T-helper 2 cell treated with Interferon-gamma antibody and Interleukin-4, amounts not matched to agents 5 μg/mL and 100 μg/mL, for 36 hours (primary cell): ENCODE results near the gene DGKZ.
A peak's percentile ranks its signal among the peaks of the same experiment; 100 is the strongest.

Experiments
- DNase-seq: peaks from one replicate; pipeline ENCODE4 v3.0.0; 2021; ENCODE audit warnings: low spot score
- H3K27ac Mint-ChIP-seq: one replicate; pipeline ENCODE4 v1.8.0; 2021; ENCODE audit warnings: mild to moderate bottlenecking, mixed read lengths
- H3K27me3 Mint-ChIP-seq: one replicate; pipeline ENCODE4 v1.8.0; 2021; ENCODE audit warnings: low read depth, mixed read lengths
- H3K36me3 Mint-ChIP-seq: one replicate; pipeline ENCODE4 v1.8.0; 2021; ENCODE audit warnings: low read depth, mixed read lengths
- H3K4me1 Mint-ChIP-seq: one replicate; pipeline ENCODE4 v1.8.0; 2021; ENCODE audit warnings: low read depth, mixed read lengths
- H3K4me3 Mint-ChIP-seq: one replicate; pipeline ENCODE4 v1.8.0; 2022; ENCODE audit warnings: mild to moderate bottlenecking, moderate library complexity, mixed read lengths
- H3K9me3 Mint-ChIP-seq: one replicate; pipeline ENCODE4 v1.8.0; 2021; ENCODE audit warnings: mixed read lengths

The DGKZ gene

DNA sequence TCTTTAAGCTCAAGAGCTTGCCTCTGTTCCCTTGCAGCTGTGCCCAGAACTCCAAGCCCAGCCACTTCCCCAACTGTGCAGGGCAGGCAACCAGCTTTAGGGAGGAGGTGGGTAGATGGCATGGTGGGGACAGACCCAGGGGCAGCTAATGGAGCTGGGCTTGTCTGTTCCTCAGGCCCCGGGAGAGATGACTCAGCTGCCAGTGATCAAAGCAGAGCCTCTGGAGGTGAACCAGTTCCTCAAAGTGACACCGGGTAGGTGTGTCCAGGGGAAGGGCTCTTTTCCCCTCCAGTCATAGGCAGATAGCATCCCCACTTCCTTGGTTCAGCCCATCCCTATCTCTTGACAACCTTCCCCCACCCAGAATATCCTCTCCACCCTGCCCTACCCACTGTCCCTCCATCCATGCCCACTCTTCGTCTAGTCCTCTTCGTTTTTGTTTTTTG lies 37.4 kb upstream of the DGKZ start:
- no peaks in the 10 kb centered on the region for H3K36me3 Mint-ChIP-seq
- no peaks in the 10 kb centered on the region for H3K9me3 Mint-ChIP-seq
- peaks cover 9% of the 10 kb centered on the region for H3K4me1 Mint-ChIP-seq
- no peak for DNase-seq
- peaks cover 6% of the 10 kb centered on the region for H3K27me3 Mint-ChIP-seq
- no peak overlapping the region for H3K27ac Mint-ChIP-seq
- H3K4me3 Mint-ChIP-seq, result no peak overlapping the region

DNA sequence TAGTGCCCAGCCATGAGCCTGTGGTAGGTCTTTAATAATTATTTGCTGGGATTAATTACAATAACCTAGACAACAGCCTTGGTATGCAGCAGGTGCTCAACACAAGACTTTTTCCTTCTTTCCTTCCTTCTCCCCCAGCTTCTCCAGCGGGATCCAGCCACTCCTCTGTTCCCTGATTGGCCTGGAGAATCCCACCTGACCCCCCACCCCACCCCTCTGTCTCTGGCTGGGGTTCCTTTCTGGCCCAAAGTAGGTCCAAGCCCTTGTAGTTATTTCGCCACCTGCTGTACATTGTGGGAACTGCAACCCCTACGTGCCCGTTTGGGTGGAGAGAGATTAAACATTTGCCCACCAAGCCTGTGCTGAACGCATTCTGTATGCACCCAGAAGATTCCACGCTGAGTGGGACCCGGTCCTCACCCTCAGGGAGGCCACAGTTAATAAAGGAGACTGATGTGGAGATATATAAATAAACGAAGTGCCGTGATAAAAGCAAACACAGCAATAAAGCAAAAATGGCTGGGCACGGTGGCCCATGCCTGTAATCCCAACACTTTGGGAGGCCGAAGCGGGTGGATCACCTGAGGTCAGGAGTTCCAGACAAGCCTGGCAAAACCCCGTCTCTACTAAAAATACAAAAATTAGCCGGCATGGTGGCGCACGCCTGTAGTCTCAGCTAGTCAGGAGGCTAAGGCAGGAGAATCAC lies 32.1 kb upstream of the DGKZ start:
- Mint-ChIP-seq H3K4me1 (peaks cover 11% of the 10 kb centered on the region), H3K27ac (no peak overlapping the region), H3K4me3 (no peak overlapping the region), H3K9me3 (no peaks in the 10 kb centered on the region), H3K27me3 (peaks cover 2% of the 10 kb centered on the region), H3K36me3 (no peaks in the 10 kb centered on the region)
- DNase-seq, result peak; percentile 42

DNA sequence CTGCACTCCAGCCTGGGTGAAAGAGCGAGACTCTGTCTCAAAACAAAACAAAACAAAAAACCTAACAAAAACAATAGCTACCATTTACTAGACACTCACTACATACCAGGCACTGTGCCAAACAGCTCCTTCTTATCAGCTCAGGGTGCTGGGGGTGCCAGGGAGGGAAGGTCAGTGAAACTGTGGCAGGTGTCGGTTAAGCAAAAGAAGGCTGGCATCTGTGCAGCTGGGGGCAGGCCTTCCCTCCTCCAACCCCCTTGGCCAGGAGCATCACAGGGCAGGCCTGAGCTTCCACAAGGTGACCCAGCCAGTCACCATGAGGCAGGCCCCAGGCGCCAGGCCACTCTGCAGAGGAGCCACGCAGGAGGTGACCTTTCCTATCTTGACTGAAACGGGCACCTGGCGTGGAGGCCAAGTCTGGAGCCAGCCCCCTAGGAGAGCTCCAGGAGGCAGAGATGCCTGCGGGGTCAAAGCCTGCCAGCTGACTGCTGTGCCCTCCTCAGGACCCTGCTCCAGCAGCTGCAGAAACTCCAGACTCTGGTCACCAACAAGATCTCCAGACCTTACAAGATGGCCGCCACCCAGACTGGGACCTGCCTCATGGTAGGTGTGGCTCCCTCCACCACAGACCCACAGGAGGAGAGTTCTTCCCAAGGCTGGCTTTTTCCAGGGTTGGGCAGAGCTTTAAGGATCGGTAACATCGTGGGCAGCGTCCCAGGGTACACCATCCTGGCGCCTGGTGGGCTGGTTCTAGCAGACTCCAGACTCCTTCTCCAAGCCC lies 31.3 kb upstream of the DGKZ start:
- Mint-ChIP-seq H3K27ac (no peak overlapping the region), H3K4me3 (no peak overlapping the region), H3K36me3 (no peaks in the 10 kb centered on the region), H3K4me1 (peaks cover 11% of the 10 kb centered on the region), H3K9me3 (no peaks in the 10 kb centered on the region), H3K27me3 (peaks cover 2% of the 10 kb centered on the region)
- DNase-seq, result no peak

DNA sequence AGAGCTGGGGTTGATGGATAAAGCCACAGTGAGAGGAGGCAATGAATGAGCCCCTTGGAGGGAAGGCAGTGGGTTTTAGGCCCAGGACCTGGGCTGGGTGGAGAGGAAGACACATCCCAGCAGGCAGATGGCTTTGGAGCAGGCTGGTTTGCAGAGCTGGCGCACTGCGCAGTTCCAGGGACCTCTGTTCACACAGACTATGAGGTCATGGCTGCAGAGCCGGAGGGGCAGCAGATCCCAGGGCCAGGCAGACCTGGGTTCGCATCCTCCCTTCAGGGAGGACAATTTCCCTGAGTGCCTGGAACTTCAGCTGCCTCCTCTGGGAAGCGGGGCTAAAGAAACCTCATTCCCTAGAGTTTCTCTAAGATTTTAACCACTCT lies 28.2 kb upstream of the DGKZ start:
- Mint-ChIP-seq H3K36me3 (no peaks in the 10 kb centered on the region), H3K9me3 (no peaks in the 10 kb centered on the region), H3K4me3 (peak overlapping the region; percentile 41), H3K4me1 (peaks cover 11% of the 10 kb centered on the region), H3K27me3 (no peaks in the 10 kb centered on the region), H3K27ac (peak overlapping the region; percentile 76)
- no peak for DNase-seq

DNA sequence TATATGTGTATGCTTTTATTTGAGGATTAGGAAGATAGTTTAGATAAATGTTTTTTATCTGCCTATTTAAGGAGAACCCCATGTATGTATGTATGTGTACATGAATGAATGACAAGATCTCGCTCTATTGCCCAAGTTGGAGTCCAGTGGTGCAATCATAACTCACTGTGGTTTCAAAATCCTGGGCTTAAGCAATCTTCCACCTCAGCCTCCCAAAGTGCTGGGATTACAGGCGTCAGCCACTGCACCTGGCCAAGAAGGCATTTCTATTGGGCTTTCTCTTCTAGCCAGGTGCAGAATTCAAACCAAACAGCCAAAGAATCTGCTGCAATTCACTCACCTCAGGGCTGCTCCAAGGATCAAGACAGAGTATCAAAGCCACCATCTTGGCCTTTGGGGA lies 25.5 kb upstream of the DGKZ start:
- Mint-ChIP-seq H3K36me3 (no peaks in the 10 kb centered on the region), H3K27ac (no peak overlapping the region), H3K4me3 (no peak overlapping the region)

DNA sequence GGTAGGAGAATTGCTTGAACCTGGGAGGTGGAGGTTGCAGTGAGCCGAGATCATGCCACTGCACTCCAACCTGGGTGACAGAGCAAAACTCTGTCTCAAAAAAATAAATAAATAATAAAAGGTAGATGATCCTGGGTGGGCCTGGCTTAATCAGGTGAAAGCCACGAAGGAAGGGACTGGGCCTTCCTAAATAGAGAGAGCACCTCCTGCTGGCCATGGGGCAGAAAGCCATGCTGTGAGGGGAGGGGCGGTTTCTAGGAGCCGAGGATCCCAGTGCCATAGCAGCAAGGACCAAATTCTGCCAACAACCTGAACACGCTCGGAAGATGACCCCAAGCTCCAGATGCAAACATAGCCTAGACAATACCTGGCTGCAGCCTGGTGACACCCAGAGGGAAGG lies 24.5 kb upstream of the DGKZ start:
- Mint-ChIP-seq H3K27me3 (peaks cover 14% of the 10 kb centered on the region), H3K4me1 (peaks cover 13% of the 10 kb centered on the region), H3K36me3 (no peaks in the 10 kb centered on the region), H3K4me3 (no peak overlapping the region), H3K27ac (no peak overlapping the region), H3K9me3 (no peaks in the 10 kb centered on the region)
- no peak for DNase-seq

More for the DNA sequence above, 25.5 kb upstream of the DGKZ start:
- no peak for DNase-seq
- peaks cover 12% of the 10 kb centered on the region for H3K4me1 Mint-ChIP-seq
- peaks cover 8% of the 10 kb centered on the region for H3K27me3 Mint-ChIP-seq
- H3K9me3 Mint-ChIP-seq, result no peaks in the 10 kb centered on the region

DNA sequence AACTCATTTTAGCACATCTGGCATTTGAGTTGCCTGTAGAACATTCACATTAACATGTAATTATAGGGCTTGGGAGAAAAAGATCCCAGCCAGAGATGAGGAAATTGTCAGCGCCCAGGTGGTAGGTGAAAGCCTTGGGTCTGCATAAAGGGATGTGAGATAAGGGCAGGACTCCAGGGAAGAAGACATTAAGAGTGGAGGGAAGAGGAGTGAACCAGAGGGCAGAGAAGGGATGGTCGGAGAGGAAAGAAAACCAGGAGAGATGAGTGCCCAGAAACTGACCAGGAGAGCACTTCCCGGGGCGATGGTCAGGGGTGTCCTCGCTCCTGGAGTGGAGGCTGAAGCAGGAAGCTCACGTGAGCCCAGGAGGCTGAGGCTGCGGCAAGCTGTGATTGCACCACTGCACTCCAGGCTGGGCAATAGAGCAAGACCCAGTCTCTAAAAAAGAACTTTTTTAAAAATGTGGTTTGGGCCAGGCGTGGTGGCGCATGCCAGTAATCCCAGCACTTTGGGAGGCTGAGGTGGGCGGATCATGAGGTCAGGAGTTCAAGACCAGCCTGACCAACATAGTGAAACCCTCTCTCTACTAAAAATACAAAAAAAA lies 20.3 kb upstream of the DGKZ start:
- H3K36me3 Mint-ChIP-seq, result peaks cover 3% of the 10 kb centered on the region
- no peaks in the 10 kb centered on the region for H3K9me3 Mint-ChIP-seq
- DNase-seq, result no peak
- no peak overlapping the region for H3K27ac Mint-ChIP-seq
- H3K4me1 Mint-ChIP-seq, result peaks cover 27% of the 10 kb centered on the region
- no peak overlapping the region for H3K4me3 Mint-ChIP-seq
- peaks cover 46% of the 10 kb centered on the region for H3K27me3 Mint-ChIP-seq

DNA sequence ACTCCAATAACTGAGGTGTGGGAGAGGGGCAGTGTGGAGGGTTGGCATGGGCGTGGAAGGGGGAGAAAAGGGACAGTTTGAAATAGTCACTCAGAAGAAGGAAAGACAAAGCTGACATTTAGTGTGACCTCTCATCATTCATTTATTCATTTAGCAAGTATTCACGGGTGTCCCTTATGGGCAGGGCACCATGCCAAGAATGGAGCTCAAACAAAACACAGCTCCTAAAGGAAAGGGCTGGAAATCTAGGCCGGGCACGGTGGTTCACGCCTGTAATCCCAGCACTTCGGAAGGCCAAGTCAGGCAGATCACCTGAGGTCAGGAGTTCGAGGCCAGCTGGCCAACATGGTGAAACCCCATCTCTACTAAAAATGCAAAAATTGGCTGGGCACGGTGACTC lies 19.4 kb upstream of the DGKZ start:
- Mint-ChIP-seq H3K36me3 (peaks cover 3% of the 10 kb centered on the region), H3K27ac (no peak overlapping the region), H3K4me3 (no peak overlapping the region), H3K27me3 (peaks cover 52% of the 10 kb centered on the region), H3K4me1 (peaks cover 30% of the 10 kb centered on the region), H3K9me3 (no peaks in the 10 kb centered on the region)
- DNase-seq, result no peak

DNA sequence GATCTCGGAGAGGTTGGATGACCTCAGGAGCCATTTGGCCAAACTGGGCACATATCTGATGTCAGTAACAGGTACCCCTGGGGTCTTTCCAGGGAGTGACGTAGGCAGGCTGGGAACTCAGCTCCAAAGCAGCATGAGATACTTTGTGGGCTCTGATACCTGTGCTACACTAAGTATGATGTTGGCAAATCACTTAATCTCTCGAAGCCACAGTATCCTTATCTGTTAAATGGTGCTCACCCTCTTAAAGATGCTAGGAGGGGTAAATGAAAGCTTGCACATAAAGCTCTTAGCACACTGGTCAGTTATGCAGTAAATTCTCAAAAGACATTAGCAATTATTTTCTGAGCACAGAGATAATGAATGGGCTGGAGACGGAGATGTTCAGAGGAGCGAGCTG lies 17.1 kb upstream of the DGKZ start:
- peak overlapping the region; percentile 75 for H3K4me3 Mint-ChIP-seq

DNA sequence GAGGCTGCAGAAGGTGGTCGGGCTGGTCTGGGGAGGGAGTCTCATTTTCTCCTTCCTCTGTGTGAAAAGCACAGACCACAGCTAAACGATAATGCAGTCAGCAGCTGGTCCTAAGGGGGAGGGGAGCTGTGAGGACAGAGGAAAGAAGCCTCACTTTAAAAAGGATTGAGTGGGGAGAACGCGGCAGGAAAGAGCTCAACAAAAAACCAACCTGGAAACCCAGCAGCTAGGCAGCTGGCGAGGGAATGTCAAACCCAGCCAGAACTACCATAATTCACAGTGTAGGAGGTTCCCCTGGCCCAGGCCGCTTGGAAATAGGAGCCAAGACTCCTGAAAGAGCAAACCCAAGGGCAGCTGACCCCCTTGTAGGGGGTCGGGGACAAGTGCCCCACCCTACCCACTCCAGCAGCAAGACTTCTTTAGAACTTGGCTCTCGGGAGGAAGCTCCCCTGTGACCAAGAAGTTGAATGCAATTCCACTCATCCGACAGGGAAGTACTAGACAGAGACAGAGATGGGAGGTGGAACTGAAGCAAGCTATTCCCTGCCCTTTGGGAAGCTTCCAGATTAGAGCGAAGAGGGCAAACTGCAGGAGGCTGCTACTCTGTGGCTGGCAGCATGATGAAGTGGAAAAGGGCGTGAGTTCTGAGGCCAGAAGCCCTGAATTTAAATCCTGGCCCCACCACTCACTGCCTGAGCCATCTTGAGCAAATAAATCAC lies 16.5 kb upstream of the DGKZ start:
- Mint-ChIP-seq H3K4me1 (peaks cover 33% of the 10 kb centered on the region), H3K4me3 (peak overlapping the region; percentile 75), H3K36me3 (peaks cover 3% of the 10 kb centered on the region), H3K27me3 (peaks cover 63% of the 10 kb centered on the region), H3K27ac (peak overlapping the region; percentile 69), H3K9me3 (no peaks in the 10 kb centered on the region)
- no peak for DNase-seq

More for the DNA sequence above, 17.1 kb upstream of the DGKZ start:
- H3K4me1 Mint-ChIP-seq, result peaks cover 33% of the 10 kb centered on the region
- no peak overlapping the region for H3K27ac Mint-ChIP-seq
- no peaks in the 10 kb centered on the region for H3K9me3 Mint-ChIP-seq
- peaks cover 3% of the 10 kb centered on the region for H3K36me3 Mint-ChIP-seq
- DNase-seq, result no peak
- peaks cover 67% of the 10 kb centered on the region for H3K27me3 Mint-ChIP-seq

DNA sequence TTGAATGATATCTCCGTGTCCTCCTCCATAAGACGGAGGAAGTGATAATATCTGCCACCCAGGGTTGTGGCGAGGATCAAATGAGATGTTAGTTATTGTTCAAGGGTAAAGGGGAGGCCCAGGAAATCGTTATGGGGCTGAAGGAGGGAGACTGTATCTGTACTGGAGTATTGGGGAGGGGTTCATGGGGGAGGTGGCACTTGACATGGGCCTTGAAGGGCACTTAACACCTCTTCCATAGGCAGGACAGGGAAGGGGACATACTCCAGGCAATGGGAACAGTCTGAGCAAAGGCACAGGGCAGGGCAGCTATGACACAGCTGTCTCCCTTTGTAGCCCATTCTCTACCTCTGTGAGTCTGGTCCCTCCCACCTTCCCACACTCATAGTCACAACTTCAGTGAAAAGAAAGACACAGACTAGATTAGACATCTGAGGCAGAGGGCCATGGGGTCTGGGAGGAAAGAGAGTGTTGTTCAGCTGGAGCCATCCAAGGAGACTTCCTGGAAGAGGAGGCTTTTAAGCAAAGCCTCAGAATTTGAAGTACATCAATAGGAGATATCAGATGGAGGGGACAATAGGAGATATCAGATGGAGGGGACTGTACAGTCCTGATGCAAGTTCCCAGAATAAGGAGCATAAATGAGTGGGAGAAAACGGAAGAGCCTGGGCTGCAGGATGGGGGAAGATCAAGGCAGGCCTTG lies 15.8 kb upstream of the DGKZ start:
- H3K36me3 Mint-ChIP-seq, result peaks cover 3% of the 10 kb centered on the region
- H3K27ac Mint-ChIP-seq, result peak overlapping the region; percentile 69
- H3K9me3 Mint-ChIP-seq, result no peaks in the 10 kb centered on the region
- DNase-seq, result peak; percentile 51
- peak overlapping the region; percentile 75 for H3K4me3 Mint-ChIP-seq
- peaks cover 66% of the 10 kb centered on the region for H3K27me3 Mint-ChIP-seq
- H3K4me1 Mint-ChIP-seq, result peaks cover 35% of the 10 kb centered on the region

DNA sequence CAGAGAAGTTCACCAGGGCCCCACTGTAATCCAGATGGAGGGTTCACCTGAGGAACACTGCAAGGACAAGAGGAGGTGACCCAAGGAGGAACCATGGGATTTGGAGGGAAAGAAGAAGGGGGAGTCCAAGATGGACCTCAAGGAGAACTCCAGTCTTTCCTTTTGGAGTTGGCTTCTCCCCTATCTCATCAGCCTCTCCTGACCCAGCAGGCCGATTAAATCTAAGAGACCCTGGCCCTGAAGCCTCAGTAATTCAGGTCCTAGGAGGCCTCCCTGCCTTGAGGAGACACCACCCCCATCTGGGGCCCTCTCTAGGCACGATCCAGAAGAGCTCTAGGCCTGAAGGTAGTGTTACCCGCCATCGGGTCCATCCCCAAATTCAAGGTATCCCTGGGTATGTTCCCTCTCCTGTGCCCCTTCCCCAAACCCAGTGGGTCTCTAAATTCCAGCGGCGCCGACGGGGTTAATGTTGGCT lies 15.1 kb upstream of the DGKZ start:
- Mint-ChIP-seq H3K27me3 (peaks cover 60% of the 10 kb centered on the region), H3K4me1 (peaks cover 38% of the 10 kb centered on the region), H3K27ac (no peak overlapping the region), H3K4me3 (peak overlapping the region; percentile 75), H3K36me3 (peaks cover 3% of the 10 kb centered on the region), H3K9me3 (no peaks in the 10 kb centered on the region)
- no peak for DNase-seq
